H1 (cell line): ENCODE data around the gene NXT1. TPM values are rescaled to one million over a fixed set of nuclear protein-coding genes. Genes with fewer than 3 reads are reported as not detected.

ENCODE experiments used
- RNF2 ChIP-seq: fragments of 200-900, 300-1000 bp; sonication (generic); IDR thresholded peaks from 2 replicates; pipeline ENCODE4 v1.7.1; 2016; ENCODE audit warnings: borderline replicate concordance, low read depth, mild to moderate bottlenecking, antibody characterized with exemption, low read length; ENCODE audit not compliant: poor library complexity, severe bottlenecking; ENCODE audit errors: missing control alignments
- RXRA ChIP-seq: IDR thresholded peaks from 2 replicates; pipeline ENCODE4 v1.6.1; 2011; ENCODE audit warnings: low read depth, mild to moderate bottlenecking, low read length, moderate library complexity; ENCODE audit not compliant: insufficient read depth
- SIRT6 ChIP-seq: IDR thresholded peaks from one replicate; pipeline ENCODE4 v1.7.1; 2012; ENCODE audit warnings: low read length, inconsistent platforms
- TAF1 ChIP-seq: IDR thresholded peaks from 2 replicates; pipeline ENCODE4 v1.6.1; 2011; ENCODE audit warnings: mild to moderate bottlenecking, low read depth, low read length
- TBP ChIP-seq: IDR thresholded peaks from 2 replicates; pipeline ENCODE4 v1.6.1; 2011; ENCODE audit warnings: low read depth, low read length, improper control_type of control experiment
- polyA plus RNA-seq, 7 experiments: library from polyadenylated mRNA; depleted of rRNA in 3 of 7; stranded (reverse) in 5 of 7; unstranded in 2 of 7; fragments of >200 nt in 5 of 7; fragments of 200-250 nt in 2 of 7; gene quantifications; 1 replicate in 5 of 7; 2 replicates in 1 of 7; 4 replicates in 1 of 7; pipeline versions ENCODE4 v1.2.1 to v1.2.3, GENCODE V29; 2011 to 2013; ENCODE audit warnings: missing spikeins in 2 of 7, mixed read lengths in 2 of 7
- total RNA-seq: library from RNA; stranded (reverse); fragmentation: NEBNext Ultra II Directional; extraction: Animal tissue kit (Norgen Biotek cat#: 25700); gene quantifications from 2 replicates; pipeline ENCODE4 v1.2.1, GENCODE V29; 2021

NXT1 gene
- total and polyA plus RNA-seq, 2 of the 8 experiments (the other 6 are each of a cell fraction or from before 2014, with no cell fraction given), result 23.1 to 26.5 TPM

DNA sequence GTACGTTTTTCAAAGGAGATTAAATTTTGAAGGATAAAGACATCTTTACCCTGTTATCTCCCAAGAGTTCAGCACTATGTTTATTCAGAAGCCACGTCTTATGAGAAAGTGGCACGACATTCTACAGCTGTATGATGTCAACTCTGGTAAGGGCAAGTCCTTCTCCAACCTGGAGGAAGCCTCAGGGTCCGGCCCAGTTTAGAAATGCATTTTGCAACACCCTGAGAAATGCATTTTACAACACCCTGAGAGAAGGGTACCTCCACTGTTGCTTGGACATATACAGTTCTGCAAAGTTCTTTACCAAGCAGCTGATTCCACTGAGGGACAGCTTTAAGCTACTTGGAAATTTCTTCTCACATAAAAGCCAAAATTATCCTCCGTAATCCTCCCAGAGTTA is 53.2 kb downstream of the NXT1 start (continued):
- TF ChIP-seq RXRA (no peak), TAF1 (no peak), RNF2 (no peak), SIRT6 (no peak), TBP (no peak)
